Neutrophil (primary cell): ENCODE results near the gene ZNF740.

Source experiments
- H3K27ac ChIP-seq: fragments of 200-600 bp; sonication (generic); 2 replicates; pipeline ENCODE4 v1.5.1; 2016; ENCODE audit warnings: mild to moderate bottlenecking, moderate library complexity
- H3K27me3 ChIP-seq: fragments of 200-600 bp; sonication (generic); 2 replicates; pipeline ENCODE4 v1.6.0; 2016; ENCODE audit warnings: mild to moderate bottlenecking
- H3K36me3 ChIP-seq: fragments of 200-600 bp; sonication (generic); 2 replicates; pipeline ENCODE4 v1.5.1; 2017
- H3K4me1 ChIP-seq, 2 experiments: fragments of 200-600 bp in 1 of 2; sonication (generic) in 1 of 2; 1 replicate in 1 of 2; 2 replicates in 1 of 2; pipeline versions ENCODE4 v1.5.1 to v1.6.1; 2013 to 2016; ENCODE audit warnings: low read depth in 1 of 2, low read length in 1 of 2, mild to moderate bottlenecking in 1 of 2, moderate library complexity in 1 of 2; ENCODE audit not compliant: control insufficient read depth in 1 of 2, insufficient read depth in 1 of 2
- H3K4me3 ChIP-seq, 2 experiments: fragments of 200-600 bp in 1 of 2; sonication (generic) in 1 of 2; 1 replicate in 1 of 2; 2 replicates in 1 of 2; pipeline ENCODE4 v1.5.1; 2013 to 2016; ENCODE audit warnings: low read depth in 1 of 2, low read length in 1 of 2, mild to moderate bottlenecking in 1 of 2, moderate library complexity in 1 of 2
- H3K9me3 ChIP-seq: fragments of 200-600 bp; sonication (generic); 2 replicates; pipeline ENCODE4 v1.5.1; 2016
- TF ChIP-seq, protein P1 (sequence below): fragments of 200-600 bp; sonication (generic); IDR thresholded peaks from 2 replicates; pipeline ENCODE4 v1.5.1; 2016; ENCODE audit warnings: antibody characterized with exemption

ZNF740 gene

DNA sequence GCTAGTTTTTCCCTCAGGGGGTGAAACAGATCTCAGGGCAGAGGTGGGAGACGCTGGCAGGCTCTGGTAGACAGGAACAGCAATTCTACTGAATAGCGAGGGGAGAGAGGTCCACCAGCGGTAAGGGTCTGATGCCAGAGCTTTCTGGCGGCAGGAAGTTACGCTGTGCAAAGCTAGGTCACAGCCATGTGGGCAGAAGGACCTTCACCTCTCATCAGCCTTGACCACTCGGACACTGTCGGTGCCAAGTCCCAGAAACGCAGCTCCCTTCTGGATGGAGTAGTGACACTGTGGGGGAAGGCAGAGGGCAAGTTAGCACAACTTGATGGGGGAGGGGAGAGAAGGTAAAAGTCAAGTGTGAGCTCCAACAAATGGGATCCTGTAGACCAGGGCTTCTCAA is 10.3 kb upstream of the ZNF740 start:
- peaks cover 53% of the 10 kb centered on the region for H3K36me3 ChIP-seq
- H3K4me3 ChIP-seq = no peak overlapping the region
- TF ChIP-seq, protein P1, sequence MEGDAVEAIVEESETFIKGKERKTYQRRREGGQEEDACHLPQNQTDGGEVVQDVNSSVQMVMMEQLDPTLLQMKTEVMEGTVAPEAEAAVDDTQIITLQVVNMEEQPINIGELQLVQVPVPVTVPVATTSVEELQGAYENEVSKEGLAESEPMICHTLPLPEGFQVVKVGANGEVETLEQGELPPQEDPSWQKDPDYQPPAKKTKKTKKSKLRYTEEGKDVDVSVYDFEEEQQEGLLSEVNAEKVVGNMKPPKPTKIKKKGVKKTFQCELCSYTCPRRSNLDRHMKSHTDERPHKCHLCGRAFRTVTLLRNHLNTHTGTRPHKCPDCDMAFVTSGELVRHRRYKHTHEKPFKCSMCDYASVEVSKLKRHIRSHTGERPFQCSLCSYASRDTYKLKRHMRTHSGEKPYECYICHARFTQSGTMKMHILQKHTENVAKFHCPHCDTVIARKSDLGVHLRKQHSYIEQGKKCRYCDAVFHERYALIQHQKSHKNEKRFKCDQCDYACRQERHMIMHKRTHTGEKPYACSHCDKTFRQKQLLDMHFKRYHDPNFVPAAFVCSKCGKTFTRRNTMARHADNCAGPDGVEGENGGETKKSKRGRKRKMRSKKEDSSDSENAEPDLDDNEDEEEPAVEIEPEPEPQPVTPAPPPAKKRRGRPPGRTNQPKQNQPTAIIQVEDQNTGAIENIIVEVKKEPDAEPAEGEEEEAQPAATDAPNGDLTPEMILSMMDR = no peak
- no peak overlapping the region for H3K27ac ChIP-seq
- H3K4me1 ChIP-seq = no peaks in the 10 kb centered on the region
- H3K9me3 ChIP-seq = no peaks in the 10 kb centered on the region
- no peaks in the 10 kb centered on the region for H3K27me3 ChIP-seq

DNA sequence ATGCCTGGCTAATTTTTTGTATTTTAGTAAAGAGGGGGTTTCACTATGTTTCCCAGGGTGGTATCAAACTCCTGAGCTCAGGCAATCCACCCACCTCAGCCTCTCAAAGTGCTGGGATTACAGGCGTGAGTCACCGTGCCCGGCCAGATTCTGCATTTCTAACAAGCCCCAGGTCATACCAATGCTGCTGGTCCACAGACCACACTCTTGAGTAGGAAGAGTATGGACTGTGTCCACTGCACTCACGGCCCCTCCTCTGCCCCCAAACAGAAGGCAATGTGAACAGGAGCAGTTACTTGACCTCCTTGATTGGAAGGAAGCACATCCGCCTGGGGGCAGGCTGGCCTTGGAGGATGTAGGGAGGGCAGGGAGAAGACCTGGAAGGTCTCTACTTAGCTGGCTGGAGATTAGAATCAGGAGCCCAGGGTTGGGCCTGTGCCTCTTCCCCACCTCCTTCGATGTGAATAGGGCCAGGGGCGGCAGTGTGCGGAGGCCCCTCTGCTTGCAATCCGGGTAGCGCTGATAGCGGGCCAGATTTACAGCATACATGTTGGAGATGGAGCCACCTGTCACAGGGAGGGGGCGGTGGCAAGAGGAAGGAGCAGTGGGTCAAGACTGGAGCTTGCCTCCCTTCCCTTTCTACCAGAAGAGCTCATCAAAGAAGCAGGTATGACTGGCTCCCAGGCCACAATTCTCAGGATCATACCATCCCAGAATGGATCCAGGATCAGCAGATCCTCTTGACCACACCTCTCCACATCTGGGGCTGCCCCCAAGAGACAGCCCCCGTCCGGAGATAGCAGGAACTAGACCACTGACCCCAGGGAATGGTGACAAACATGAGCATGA is 9.4 kb upstream of the ZNF740 start:
- H3K27me3 ChIP-seq = no peaks in the 10 kb centered on the region
- H3K4me3 ChIP-seq = no peak overlapping the region
- TF ChIP-seq, protein P1 = no peak
- H3K4me1 ChIP-seq = no peaks in the 10 kb centered on the region
- H3K27ac ChIP-seq = no peak overlapping the region
- peaks cover 50% of the 10 kb centered on the region for H3K36me3 ChIP-seq
- no peaks in the 10 kb centered on the region for H3K9me3 ChIP-seq

DNA sequence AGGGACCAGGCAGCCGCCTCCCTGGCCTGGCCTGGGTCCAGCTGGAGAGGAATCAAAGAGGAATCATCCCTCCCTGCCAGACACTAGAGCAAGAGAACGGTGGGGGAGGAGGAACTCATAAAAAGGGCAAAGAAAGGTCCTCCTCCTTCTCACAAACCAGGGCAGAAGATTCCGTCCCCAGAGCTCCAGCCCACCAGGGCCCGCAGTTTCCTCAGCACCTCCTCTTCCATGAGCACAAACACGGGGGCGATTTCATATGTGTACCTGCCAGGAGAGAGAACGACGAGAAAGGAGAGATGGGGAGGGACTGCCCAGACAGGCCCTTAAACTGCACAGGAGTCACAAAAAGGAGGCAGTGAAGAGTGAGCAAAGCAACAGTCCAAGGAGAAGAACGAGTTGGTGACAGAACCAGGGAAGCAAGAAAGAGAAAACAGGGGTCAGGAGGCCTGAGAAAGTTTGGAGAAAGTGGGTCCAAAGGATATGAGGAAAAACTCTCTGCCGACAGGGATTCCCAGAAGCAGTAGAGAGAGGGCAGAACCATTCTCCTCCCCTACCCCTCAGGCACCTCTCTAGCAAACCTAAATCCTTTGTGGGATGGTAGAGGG is 8.7 kb upstream of the ZNF740 start:
- H3K36me3 ChIP-seq = peaks cover 49% of the 10 kb centered on the region
- TF ChIP-seq, protein P1 = no peak
- no peaks in the 10 kb centered on the region for H3K27me3 ChIP-seq
- no peaks in the 10 kb centered on the region for H3K9me3 ChIP-seq
- H3K4me1 ChIP-seq = no peaks in the 10 kb centered on the region
- H3K4me3 ChIP-seq = no peak overlapping the region
- H3K27ac ChIP-seq = no peak overlapping the region

DNA sequence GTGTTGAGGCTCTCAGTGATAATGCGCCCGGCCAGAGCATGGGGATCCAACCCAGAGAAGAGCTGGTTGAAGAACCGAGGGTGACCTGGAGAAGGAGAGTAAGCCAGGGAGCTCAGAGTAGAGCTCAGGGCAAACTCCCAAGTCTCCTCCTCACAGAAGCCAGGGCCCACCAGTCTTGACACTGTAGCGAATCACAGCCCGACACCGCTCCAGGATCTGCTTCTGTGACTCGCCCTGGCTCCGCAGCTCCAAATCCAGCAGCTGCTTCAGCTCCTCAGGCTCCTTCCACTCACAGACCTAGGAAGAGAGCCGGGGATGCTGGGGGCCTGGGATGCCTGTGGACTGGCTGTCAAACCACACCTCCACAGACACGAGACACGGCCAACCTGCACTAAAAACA is 8.2 kb upstream of the ZNF740 start:
- H3K27me3 ChIP-seq = no peaks in the 10 kb centered on the region
- H3K9me3 ChIP-seq = no peaks in the 10 kb centered on the region
- no peak overlapping the region for H3K4me3 ChIP-seq
- H3K4me1 ChIP-seq = no peaks in the 10 kb centered on the region
- H3K27ac ChIP-seq = no peak overlapping the region
- H3K36me3 ChIP-seq = peaks cover 45% of the 10 kb centered on the region
- TF ChIP-seq, protein P1 = no peak

DNA sequence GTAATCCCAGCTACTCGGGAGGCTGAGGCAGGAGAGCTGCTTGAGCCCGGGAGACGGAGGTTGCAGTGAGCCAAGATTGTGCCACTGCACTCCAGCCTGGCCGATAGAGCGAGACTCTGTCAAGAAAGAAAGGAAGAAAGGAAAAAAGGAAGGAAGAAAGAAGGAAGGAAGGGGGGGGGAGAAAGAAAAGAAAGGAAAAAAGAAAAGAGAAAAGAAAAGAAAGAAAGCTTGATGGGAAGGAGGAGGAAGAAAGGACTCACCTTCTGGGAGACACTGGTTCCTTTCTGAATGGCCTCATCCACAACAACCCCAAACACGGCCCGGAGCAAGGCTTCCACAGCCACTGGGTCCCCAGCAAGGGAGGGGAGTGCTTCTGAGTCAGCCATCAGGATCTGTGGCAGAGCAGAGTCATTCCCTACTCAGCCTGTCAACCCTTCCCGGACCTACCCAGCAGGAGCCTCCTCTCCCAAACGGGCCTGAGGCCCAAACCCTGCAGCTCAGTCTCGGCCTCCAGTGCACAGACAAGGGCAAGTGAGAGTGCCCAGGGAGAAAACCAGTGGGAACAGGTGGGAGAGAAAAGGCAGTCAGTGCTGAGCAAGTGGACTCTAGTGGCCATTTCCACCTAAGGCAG is 7.3 kb upstream of the ZNF740 start:
- Histone ChIP-seq H3K27me3 (no peaks in the 10 kb centered on the region), H3K27ac (no peak overlapping the region), H3K9me3 (no peaks in the 10 kb centered on the region), H3K4me3 (no peak overlapping the region), H3K36me3 (peaks cover 39% of the 10 kb centered on the region), H3K4me1 (no peaks in the 10 kb centered on the region)
- TF ChIP-seq, protein P1 = no peak
